Ramos (cell line): ENCODE results near the gene EFNA2.
"Not testable (repeated sequence)": the region's sequence is repeated elsewhere in the genome, so short reads cannot be mapped to it uniquely, and the experiment has no call there.

Source experiments
- in situ Hi-C: fragments of 300-500 bp; cut with MboI; formaldehyde crosslinking; loops from one replicate; pipeline ENCODE4 v1.14.3; 2022; ENCODE audit warnings: low sequenced_read_pairs; ENCODE audit not compliant: unreplicated experiment

The EFNA2 gene

DNA sequence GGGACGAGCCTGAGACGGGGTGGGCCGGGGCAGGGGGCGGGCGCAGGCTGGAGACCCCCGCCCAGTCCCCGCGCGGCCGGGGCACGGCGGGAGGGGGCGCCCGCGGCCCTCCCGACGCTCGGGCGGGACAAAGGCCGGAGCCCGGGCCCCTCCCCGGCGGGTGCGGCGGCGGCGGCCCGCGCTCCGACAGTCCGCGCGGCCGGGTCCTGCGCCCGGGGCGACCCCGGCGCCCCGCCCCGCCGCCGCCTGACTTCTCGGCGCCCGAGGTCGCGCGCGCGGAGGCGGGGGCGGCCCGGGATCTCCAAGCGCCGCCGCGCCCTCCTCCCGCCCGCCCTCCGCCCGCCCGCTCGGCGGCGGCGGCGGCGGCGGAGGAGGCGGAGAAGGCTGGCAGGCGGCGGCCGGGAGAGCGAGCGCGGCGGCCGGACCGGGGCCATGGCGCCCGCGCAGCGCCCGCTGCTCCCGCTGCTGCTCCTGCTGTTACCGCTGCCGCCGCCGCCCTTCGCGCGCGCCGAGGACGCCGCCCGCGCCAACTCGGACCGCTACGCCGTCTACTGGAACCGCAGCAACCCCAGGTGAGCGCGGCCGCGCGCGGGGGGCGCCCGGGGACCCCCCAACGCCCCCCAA lies at the start of gene EFNA2:
Gene EFNA2, plus strand, starts transcription at position 137 of the 624 bp plus-strand sequence. Its CDS starts 296 bp downstream, at position 433.
- in situ Hi-C loops = no loop called here

DNA sequence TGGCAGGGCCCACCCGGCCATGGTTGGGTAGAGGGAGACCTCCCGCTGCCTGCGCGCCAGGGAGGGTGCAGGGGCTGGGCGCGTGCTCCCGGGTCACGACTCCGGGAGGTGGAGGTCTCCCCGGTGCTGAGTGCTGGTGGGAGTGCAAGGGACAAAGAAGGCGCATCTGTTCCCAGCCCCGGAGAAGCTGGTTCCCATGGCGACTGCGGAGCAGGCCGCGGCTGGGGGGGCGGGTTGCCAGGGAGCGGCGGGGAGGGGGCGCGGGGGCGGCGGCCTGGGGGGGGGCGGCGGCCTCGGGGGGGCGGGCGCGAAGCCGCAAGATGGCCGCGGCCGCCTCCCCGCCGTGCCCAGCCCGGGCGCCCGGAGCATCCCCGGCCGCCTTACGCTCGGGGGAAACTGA lies 49.1 kb upstream of the EFNA2 start:
- in situ Hi-C loops = no loop called here

DNA sequence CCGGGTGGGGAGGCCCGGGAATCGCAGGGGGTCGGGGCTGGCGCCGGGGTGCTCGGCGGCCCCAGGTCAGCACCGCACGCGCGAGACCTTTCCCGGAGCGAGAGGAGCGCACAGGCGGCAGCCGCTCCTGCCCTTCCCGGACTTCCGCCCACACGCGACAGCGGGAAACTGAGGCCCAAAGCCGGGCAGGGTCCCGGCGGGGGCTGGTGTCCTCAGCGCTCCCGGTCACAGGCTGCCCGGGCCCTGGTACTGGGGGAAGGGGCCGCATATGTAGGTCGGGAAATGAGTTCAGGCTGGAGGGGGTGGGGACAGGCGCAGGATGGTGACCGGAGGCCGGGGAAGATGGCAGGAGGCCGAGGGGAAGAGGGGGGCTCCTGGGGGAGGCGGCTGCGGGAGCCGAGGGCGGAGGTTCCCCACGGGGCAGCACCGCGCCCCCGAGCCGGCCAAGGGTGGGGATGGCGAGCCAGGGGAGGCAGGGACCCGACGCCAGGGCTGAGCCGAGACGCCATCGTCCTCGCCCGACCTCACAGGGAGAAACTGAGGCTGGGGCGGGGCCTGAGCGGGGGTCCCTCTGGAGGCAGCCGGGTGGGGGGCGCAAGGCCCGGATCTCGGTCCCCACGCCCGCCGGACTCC lies 48.5 kb upstream of the EFNA2 start:
- in situ Hi-C loops = no loop called here

DNA sequence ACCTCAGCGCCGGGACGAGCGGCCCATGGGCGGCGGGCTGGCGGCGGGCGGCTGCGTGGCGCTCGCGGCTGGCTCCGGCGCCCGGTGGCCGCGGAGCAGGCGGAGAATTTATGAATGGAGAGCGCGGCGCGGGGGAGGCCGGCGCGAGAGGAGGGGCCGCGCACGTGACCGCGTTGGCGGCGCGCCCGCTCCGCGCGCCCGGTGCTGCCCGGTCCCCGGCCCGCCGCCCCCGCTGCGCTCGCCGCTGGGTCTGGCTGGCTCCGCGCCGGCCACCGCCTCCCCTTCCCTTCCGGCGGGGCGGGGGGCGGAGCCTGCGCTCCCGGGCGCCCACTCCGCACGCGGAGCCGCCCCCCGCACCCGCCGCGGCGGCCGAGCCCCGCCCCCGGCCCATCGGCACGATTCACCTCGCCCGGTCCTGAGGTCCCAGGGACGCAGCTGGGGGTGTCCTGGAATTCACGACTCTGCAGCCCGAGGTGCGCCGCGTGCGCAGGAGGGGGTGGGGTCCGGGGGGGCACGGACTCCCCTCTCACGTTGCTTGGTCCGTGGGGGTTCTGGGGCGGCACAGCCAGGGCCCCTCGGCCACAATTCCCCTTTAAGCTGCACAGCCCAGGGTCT lies 47.8 kb upstream of the EFNA2 start, which contains the start of gene CBARP:
Gene CBARP, minus strand, starts transcription at position 252 of the 615 bp plus-strand sequence. CDS start 1,905 bp downstream, outside the sequence.
- in situ Hi-C loops = no loop called here

DNA sequence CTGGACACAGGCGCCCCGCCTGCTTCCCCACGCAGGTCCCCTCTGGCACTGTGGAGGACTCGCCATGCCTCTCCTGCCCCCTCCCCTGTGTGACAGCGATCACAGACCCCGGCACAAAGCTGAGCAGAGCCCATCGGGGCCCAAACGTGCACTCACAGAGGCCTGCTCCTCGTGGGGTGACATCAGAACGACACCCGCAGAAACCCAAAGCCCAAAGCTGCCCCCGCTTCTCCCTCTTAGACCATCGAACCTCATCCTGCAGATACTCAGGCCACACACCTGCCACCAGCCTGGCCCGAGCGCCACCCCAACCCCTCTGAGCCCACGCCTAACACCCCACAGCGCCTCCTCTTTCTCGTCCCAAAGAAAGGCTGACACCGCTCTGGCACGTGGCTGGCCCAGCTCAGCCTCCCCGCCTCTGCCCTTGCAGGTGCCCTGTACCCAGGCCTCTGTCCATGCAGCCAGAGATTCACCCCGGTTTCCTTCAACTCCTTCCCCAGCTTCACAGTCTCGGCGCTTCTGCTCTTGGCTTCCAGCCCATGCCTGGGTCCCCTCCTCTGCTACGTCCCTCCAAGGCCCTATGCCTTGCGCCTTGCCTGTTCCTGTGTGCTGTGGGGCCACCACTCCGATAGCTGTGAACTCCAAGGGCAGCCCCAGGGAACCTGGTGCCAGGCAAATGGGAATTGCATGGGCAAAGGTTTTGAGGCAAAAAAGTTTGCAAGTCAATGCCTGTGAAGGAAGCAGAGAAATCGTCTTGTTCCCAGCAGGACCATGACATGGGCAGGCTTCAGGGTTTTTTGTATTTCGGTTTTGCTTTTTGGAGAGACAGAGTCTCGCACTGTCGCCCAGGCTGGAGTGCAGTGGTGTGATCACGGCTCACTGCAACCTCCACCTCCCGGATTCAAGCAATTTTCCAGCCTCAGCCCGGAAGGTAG lies 47.0 kb upstream of the EFNA2 start:
- in situ Hi-C loops = no loop called here

DNA sequence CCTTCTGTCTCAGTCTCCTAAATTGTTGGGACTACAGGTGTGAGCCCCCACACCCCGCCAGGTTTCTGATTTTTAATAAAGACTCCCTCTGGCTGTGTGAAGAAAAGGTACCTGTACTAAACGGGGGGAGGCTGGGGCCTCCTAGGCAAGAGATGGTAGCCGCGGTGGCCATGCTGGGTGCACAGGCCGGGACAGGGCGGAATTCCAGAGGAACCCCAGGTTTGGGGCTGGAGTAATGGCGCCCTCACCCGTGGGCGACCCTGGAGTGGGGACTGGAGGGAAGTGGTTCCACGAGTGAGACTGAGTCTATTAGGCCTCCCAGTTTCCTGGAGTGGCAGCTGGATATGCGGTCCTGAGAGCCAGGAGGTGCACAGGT lies 46.3 kb upstream of the EFNA2 start:
- in situ Hi-C loops = no loop called here

DNA sequence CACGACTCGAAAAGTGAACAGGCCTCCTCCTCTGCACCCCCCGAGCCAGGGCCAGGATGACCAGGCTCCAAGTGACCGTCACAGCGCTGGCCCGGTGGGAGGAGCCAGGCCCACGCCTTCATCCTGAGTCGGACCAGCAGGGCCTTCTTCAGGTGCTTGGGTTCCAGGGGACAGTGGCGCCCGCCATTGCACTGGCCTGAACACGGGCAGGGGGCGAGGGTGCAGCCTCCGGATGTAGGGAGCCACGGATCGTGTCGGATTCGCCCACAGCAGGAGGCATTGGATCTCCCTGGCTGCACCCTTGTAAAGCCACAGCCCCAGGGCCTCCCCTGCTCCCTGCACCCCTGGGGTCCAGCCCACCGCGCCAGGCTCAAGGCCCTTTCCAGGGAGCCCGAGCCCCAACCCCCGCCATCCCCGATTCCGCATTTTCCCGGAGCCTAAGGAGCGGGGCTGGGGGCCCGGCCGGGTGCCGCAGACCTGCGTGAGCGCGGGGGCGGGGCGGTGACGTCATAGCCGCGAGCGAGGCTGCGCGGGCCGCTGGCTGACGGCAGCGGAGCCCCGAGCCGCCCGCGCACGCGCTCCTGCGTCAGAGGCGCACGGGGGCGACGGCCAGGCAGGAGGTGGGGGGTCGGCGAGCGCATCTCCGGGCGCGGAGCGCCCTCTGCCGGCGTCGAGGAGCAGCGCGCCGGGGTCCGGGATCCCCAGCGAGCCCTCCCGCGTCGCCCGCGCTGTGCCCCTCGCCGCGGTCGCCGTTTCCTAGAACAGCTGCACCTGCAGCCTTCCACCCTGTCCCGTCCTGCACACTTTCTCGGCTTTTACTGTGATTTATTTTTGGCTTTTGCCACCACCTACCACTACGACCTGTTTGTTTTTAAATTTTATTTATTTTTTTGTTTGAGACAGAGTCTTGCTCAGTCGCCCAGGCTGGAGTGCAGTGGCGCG lies 45.6 kb upstream of the EFNA2 start:
- in situ Hi-C loops = no loop called here

DNA sequence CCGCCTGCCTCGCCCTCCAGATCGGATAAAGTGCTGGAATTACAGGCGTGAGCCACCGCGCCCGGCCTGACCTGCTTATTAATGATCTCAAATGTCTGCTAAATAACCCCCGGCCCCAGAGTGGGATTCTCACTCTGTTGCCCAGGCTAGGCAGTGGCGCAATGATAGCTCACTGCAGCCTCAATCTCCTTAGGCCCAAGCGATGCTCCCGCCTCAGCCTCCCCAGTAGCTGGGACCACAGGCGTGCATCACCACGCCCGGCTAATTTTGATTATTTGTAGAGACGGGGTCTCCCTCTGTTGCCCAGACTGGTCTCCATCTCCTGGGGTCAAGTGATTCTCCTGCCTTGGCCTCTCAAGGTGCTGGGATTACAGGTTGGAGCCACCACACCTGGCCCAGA lies 44.7 kb upstream of the EFNA2 start:
- in situ Hi-C loops = no loop called here

DNA sequence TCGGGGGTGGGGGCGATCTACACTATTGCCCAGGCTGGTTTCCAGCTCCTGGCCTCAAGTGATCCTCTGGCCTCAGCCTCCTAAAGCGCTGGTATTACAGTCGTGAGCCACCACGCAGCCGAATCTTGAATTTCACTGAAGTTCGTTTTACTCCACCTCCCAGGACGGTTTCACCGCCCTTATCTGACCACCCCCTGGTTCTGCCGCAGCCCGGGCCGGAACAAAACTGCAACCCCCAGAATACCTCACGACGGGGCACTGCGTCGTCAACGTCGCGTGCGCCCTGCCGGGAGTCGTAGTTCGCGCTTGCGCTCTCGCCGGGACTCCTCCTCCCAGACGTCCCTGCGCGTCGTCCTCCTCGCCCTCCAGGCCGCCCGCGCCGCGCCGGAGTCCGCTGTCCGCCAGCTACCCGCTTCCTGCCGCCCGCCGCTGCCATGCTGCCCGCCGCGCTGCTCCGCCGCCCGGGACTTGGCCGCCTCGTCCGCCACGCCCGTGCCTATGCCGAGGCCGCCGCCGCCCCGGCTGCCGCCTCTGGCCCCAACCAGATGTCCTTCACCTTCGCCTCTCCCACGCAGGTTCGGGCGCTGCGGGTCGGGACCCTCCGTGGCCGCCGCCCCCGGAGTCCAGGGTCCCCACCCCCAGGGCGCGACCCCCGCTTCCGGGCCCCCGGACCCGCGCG lies 44.1 kb upstream of the EFNA2 start, which contains the start of gene ATP5F1D:
Gene ATP5F1D, plus strand, starts transcription at position 335 of the 679 bp plus-strand sequence. Its CDS starts 100 bp downstream, at position 435.
- in situ Hi-C loops = no loop called here

DNA sequence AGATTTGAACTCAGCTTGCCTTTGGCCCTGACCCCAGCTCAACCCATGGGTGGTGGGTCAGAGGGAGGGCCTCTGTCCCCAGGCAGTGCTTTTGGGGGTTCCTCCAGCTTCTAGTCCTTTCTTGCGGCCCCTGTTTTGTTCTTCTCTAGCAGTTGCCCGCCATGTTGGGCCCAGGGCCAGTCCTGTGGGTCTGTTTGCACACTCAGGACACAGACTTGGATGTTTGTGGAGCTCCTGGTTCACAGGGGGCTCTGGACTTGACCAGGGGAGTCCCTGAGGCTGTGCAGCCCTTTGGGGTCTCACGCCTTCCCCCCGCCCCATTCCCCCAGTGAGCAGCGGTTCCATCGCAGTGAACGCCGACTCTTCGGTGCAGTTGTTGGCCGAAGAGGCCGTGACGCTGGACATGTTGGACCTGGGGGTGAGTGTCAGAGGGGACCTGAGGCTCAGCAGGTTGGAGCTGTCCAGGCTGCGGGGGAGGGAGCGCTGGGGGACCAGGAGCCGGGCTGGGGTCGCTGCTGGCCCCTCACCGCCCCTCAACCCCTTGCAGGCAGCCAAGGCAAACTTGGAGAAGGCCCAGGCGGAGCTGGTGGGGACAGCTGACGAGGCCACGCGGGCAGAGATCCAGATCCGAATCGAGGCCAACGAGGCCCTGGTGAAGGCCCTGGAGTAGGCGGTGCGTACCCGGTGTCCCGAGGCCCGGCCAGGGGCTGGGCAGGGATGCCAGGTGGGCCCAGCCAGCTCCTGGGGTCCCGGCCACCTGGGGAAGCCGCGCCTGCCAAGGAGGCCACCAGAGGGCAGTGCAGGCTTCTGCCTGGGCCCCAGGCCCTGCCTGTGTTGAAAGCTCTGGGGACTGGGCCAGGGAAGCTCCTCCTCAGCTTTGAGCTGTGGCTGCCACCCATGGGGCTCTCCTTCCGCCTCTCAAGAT lies 41.6 kb upstream of the EFNA2 start:
- in situ Hi-C loops = no loop called here

DNA sequence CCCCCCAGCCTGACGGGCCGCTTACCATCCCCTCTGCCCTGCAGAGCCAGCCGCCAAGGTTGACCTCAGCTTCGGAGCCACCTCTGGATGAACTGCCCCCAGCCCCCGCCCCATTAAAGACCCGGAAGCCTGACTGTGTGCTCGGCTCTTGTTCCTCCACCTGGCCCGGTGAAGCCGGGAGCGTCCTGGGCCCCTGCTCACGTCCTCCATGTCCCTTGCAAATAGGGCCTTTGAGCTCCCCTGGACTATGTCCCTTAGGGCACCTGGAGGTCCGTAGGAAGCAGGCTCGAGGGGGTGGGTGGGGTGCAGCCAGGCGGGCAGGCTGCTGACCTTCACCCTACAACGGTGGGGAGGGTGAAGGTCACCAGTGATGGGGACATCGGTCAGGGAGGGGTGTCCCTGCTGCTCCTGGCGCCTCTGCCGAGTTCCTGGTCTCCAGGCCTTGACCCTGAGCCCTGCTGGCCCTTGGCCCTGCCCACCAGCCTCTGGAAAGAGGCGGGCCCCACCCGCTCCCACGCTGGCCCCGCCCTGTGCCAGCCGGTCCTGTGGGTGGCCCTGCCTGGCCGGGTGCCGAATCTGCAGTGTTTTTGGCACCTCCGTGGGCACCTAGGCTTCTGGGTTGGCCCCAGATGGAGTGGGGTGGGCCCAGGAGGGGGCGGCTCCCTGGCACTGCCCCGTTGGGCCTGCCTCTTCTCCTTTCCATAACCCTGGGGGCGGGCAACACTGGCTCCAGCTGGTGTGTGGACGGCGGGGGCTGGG lies 40.8 kb upstream of the EFNA2 start:
- in situ Hi-C loops = no loop called here

DNA sequence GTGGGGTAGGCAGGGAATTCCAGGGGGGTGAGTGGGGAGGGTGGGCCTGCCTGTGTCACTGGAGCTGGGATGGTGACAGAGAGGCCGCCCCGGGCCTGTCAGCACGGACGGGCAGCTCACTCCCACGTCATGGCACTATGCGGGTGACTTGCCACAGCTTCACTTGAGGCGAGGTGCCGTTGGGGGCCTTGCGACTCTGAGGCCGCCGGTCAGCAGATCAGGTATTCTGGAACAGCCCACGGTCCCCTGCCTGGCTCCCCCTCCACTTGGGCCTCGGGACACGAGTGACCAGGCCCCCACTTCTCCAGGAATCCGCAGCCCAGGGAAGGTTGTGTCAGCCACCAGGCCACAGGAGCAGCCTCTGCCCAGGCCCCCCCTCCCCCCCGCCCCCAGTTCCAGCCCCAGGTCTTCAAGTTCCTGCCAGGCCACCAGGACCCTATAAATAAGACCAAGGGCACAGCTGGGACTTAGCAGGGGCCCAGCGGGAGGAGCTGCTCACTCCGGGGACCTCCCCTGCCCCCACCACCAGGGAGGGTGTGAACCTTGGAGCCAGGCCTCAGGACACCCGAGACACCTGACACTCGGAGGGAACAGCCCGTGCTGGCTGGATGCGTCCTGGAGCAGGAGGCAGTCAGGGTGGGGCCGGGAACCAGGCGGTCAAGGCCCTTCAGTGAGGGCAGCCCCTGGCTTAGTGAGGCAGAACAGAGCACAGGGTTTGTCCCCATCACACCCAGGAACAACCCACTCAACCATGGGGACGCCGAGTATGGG lies 40.0 kb upstream of the EFNA2 start:
- in situ Hi-C loops = no loop called here

DNA sequence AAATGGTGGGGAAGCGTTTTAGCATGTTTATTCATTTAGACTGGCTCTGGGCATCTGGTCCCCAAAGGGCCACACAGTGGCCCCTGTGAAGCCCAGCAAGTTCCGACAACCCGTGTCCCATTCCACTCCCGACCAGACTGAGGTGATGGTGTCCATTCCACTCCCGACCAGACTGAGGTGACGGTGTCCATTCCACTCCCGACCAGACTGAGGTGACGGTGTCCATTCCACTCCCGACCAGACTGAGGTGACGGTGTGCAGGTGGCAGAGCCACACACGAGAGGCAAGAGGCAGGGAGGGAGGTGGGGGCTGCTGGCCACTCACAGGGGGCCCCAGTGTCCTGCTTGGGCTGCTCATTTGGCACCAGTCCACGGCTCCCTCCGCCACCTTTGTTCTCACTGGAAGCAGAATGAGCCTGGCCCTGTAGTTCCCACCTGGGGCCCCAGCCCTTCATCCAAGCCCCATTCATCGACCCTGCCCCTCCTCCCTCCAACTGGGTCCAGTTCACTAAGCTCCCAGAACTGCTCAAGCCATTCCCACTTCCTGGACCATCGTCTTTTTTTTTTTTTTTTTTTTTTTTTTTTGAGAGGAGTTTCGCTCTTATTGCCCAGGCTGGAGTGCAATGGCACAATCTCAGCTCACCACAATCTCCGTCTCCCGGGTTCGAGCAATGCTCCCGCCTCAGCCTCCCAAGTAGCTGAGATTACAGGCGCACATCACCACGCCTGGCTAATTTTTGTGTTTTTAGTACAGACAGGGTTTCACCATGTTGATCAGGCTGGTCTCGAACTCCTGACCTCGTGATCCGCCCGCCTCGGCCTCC lies 39.2 kb upstream of the EFNA2 start:
- in situ Hi-C loops = not testable (repeated sequence)

DNA sequence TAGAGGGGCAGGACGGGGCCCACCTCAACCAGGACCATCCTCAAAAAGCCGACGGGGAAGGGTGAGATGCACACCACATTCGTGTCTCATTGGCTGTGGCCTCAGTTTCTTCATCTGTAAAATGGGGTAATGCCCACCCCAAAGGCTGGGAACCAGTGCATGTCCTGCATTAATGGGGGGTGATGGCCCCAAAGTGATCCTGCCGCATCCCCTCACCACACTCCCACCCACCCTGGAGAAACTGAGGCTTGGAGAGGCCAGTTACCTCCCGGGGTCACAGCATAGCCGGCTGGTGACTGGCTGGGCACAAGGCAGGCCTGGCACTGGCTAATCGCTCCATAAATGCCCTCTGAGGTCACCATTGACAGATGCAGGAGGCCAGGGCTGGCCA lies 37.9 kb upstream of the EFNA2 start:
- in situ Hi-C loops = no loop called here

DNA sequence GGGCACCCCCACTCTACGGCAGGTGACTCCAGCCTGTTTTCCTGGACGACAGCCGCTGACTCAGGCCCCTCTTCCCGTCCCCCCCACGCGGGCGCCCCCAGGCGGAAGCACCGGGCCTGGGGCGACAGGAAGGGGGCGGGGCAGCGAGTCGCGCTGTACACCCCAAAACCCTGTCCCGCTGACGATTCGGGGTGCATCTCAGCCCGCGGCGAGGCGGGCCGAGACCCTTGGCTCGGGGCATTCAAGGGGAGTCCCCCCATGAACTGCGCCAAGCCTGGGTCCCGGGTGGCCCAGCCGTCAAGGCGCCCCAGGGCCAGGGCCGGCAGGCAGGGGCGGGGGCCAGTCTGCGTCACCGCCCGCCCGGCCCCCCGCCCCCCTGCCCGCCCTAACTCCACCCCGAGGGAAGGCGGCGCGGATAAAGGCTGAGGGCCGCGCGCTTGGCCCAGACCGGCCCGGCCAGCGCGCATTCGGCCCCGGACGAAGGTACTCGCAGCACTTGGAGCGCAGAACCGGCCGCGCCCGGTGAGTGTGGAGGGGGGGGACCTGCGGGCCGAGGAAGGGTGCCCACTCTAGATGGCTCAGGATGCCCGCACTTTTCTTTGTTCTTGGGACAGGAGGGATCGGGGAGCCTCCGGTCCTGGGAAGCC lies 37.4 kb upstream of the EFNA2 start, which contains the start of gene MIDN:
Gene MIDN, plus strand, starts transcription at position 445 of the 647 bp plus-strand sequence. CDS start 1,714 bp downstream, outside the sequence.
- in situ Hi-C loops = no loop called here
